SKM-1 treated with dmso at 0.1 percent for 144 hours (cell line): ENCODE measurements around the gene MXD4.
"Not testable (repeated sequence)": the region's sequence is repeated elsewhere in the genome, so short reads cannot be mapped to it uniquely, and the experiment has no call there.

ENCODE experiments used
- DNase-seq: peaks from one replicate; lab custom pipeline; 2025; ENCODE audit not compliant: unreplicated experiment; lab: John Stamatoyannopoulos, UW

Gene MXD4

DNA sequence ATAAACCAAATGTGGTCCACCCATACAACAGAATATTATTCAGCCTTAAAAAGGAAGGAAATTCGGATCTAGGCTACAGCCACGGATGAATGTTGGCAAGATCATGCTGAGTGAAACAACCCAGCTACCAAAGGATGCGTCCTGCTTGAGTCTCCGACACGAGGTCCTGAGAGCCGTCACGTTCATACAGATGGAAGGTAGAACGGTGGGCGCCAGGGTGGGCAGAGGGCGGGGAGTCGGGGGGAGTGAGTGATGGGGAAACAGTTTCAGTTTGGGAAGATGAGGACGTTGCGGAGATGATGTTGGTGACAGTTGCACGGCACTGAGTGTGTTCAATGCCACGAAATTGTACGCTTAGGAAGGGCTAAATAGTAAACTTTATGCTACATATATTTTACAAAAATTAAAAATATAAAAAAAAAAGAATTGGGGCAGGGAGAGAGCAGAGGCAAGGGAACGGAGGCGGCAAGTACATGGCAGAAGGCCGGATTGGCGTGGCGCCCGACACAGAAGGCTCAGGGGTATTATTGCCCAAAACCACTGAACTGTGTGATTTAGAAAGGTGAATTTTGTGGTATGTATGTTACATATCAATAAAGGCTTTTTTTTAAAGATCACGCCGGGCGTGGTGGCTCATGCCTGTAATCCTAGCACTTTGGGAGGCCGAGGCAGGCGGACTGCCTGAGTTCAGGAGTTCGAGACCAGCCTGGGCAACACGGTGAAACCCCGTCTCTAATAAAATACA is 14.8 kb upstream of the MXD4 start:
- no peak for DNase-seq

DNA sequence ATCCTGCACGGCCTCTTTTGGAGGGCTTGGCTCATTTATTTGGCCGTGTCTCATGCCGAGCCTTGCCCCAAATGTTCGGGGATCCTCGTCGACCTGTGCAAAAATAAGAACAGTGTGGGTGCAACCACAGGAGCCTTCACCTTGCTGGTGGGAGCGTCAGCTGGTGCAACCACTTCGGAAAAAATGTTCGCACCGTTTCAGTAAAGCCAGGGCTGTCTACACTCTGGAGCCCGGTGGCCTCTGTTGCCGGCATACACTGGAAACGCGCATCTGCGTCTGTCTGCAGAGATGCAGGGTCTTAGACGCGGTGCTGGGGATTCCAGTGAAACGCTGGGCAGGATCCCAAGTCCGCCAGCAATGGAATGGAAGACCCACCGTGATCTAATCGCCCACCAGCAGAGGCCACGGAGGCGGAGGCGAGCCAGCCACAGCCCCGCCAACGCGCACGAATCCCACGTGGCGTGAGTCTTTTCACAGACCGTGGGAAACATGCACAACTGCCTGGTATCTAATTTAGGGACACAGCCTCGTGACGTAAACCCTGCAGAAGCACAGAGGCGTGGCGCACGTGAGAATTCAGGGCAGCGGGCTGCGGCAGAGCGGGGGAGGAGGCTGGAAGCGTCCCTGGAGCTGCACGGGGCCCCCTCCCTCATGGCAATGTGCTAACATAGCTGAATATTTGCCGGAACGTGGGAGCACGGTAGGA is 13.8 kb upstream of the MXD4 start:
- DNase-seq = no peak

DNA sequence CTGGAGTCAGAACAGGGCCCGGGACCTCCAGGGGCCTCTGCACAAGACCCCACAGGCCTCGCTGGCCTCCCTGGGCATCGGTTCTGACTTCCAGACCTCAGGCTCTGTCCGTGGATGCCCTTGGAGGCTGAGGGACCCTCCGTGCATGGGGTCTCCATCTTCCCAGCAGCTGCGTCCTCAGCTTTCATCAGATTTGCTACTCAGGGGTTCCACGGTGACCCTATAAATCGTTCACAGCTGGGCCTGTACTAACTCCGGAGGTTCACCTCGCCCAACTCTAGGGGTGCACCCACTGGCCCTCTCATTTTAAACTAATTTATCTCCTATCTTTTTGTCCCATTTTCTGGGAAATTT is 13.1 kb upstream of the MXD4 start:
- DNase-seq = not testable (repeated sequence)

DNA sequence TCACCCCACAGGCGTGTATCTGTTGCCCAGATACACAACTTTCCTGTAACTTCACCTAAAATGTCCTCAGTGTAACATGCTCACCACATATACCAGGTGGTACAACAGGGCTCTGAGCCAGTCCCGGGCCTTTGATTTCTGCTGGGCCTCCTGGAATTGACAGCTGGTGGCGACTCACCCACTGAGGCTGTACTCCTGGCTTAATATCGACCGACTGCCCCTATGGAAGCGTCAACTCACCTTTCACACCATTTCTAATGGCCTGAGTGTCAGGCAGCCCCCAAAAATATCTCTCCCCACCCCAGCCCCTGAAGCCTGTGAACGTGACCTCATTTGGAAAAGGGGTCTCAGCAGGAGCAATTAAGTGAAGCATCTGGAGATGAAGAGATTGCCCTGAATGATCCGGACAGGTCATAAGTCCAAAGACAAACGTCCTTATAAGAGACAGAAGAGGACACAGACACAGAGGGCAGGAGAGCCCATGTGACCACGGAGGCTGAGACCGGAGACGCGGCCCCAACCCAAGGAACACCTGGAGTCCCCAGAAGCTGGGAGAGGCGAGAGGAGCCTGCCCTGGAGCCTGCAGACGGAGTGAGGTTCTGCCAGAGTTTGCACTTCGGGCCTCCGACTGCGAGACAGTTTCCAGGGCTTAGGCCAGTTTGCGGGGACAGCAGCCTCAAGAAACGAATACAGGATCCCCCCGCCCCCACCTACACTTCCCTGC is 12.6 kb upstream of the MXD4 start:
- DNase-seq = no peak

DNA sequence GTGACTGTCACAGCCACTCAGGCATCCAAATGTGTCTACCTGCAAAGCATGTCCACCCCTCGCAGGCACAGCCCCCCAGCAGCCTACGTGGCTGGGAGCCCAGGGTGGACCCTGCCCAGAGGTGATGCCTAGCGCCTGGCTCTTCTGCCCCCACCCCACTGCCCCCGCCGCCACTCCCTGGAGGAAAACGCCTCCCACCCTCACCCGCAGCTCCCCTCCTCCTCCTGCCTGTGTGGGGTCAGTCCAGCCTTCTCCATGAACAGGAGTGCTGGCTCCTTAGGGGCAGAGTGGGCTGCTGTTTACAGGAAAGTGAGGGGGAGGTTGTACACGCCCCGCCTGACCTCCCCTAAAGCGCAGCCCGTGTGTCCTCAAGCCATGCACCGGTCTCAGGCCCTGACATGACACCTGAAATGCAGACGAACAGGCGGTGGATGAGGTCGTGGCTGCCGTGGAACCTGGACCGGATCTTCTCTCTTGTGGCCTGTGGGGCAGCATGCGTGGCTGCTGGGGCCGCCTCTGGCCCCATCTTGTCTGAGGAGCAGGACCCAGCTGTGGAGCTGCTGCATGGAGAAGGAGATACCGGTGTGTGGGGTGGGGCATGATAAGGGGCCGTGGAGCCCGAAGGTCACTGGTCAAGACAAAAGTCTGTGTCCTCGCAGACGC is 11.9 kb upstream of the MXD4 start:
- DNase-seq = no peak

DNA sequence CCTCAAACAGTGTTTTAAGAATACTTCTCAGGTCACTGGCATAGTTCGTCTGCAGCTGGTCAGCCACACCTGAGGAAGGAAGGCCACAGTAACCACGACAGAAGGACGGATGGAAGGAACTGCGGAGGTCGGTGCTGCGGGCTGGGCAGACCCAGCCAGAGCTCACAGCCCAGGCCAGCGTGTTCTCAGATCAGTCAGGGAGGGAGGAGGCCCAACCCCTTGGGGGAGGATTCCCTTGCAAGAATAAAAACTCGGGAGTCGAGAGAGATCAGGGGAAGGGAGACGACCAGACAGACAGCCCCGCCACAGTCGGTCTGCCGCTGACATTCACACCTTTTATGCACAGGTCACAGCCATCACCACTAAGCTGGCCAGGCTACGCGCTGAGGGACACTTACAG is 11.3 kb upstream of the MXD4 start:
- no peak for DNase-seq

DNA sequence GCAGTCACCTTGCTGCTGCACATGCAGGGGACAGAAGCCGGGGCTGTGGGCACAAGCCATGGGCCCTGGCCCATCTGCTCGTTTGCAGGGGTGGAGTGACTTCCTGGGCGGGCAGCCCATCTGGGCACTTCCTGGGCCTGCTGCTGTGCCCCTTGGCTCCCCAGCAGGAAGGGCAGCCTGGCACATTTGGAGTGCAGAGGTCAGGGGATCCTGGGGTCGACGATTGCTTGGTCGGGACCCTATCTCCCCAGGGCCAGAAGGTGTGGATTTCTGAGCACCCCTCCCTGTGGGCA is 10.9 kb upstream of the MXD4 start:
- no peak for DNase-seq

DNA sequence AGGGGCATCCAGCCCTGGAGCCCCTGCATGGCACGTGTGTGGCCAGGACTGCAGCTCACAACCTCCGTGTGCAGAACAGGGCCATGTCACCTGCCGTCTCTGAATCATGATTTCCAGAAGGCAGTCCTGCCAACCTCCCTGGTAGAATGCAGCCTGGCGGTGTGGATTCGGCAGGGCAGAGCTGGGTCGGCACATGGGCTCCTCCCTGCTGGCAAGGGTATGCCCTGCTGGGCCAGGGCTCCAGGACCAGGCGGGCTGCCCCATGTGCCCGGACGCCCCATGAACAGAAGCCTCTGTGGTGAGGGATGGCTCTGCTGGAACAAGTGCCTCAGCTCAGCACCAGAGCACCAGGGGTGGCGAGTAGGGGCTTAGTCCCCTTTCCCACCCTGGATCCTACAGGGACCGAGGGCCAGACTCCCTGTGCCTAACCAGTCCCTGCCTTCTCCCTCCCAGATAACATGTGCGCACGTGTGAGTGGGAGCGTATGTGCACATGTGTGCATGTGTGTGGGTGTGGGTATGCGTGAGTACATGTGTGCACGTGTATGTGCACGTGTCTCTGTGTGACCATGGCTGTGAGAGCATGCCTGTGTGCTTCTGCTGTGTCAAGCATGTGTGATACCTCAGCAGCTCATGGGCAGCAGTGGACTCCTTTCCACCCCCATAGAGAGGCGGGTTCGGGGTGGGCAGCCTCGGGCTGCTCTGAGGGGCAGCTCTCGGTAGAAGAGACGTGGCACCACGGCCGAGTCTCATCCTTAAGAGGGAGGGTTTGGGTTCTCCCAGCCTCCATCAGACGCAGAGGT is 10.3 kb upstream of the MXD4 start:
- no peak for DNase-seq

DNA sequence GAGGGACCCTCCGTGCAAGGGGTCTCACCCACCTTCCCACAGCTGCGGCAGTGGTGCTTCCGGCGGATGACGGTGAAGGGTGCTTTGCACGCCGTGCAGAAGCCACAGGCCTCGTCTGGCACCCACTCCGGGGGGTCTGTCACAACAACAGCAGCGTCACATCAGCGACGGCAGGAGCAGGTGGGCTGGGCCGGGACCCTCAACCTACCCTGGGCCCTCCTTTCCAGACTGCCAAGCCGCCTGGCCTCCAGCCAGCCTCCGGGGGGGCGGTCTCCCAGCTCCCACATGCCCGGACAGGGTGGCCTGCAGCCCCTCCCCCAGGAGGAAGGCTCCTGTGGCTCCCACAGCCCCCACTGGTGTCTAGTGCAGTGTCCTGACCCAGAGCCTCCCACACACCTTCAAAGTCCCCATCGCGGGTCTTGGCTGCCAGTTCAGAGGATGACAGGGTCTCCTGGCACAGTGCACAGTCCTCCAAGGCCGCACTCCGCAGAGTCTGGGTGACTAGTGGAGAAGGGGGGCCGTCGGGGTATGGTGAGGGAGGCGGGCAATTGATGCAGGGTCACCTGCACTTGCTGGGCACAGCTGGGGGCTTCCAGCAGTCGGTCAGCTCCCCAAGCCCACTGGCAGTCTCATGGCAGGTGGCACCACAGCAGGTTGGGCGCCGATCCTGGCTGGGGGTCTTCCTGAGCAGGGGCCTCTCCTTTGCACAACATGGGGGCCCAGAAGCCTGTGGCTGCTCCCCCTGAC is 9.5 kb upstream of the MXD4 start:
- DNase-seq = no peak

DNA sequence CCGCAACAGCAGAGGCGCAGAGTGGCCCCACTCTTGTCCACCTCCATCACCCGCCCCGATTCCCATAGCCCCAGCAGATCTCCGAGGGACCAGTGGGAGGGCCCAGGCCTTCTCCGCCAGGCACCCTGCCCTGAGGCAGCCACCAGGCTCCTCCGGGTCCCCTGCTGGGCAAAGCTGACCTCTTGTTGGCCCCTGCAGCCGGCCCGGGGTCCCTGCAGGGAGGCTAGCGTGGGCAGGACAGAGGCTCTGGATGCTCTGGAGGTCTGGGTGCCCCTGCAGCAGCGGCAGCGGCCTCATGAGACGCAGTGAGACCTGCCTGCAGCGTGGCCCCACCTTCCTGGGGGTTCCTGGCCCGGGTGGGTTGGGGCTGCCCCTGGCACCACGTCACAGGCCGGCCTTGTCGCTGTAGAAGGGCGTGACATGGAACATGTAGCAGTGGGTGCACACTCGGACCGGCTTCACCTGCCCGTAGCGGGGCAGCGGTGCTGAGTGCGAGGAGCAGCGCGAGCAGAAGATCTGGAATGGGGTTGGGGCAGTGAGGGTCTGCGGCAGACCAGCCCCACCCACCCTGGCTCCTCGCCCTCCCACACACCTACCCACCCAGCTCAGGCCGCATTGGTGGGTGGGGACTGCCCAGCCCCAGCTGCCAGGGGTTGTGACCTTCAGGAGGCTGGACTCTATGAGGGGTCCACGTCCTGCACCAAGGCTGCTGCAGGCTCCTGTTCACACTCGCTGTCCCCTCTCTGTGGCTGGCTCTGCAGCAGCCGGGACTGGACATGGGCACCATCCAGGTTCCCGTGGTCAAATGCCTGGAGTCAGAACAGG is 8.6 kb upstream of the MXD4 start:
- no peak for DNase-seq

DNA sequence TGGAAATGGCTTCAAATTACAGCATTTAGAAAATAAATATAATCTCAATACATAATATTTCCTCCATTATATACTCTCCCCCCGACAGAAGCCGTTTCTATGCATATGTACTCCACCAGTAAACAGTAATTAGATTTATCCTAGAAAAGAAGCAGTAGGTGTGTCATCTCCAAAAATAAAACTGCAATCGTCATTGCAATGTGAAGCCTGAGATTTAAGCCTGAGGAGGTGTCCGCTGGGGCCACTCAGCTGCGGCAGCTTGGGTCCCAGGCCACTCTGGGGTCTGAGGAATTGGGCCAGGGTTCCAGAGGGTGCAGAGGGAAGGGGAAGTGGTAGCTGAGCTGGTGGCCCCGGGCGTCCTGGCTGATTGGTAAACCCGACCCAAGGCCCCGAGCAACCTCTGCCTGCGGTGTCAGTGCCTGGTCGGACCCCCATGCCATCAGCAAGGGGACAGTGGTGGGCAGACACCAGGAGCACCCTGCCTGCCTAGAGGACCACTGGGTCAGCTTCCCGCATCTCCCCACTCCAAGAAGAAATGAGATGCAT is 7.8 kb upstream of the MXD4 start:
- no peak for DNase-seq

DNA sequence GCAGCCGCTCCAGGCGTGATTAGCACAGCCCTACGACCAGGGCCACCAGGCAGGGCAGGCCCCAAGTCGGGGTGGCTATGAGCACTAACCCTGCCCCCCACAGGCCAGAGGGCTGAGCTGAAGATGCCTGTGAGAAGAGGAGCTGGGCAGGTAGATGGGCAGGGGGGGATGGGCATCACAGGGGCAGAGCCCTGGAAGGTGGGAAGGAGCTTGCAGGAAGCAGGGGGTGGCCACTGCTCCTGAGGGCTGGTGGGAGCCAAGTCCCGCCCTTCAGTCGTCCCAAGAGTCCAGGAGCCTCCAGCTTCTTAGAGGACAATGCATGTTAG is 7.3 kb upstream of the MXD4 start:
- no peak for DNase-seq

DNA sequence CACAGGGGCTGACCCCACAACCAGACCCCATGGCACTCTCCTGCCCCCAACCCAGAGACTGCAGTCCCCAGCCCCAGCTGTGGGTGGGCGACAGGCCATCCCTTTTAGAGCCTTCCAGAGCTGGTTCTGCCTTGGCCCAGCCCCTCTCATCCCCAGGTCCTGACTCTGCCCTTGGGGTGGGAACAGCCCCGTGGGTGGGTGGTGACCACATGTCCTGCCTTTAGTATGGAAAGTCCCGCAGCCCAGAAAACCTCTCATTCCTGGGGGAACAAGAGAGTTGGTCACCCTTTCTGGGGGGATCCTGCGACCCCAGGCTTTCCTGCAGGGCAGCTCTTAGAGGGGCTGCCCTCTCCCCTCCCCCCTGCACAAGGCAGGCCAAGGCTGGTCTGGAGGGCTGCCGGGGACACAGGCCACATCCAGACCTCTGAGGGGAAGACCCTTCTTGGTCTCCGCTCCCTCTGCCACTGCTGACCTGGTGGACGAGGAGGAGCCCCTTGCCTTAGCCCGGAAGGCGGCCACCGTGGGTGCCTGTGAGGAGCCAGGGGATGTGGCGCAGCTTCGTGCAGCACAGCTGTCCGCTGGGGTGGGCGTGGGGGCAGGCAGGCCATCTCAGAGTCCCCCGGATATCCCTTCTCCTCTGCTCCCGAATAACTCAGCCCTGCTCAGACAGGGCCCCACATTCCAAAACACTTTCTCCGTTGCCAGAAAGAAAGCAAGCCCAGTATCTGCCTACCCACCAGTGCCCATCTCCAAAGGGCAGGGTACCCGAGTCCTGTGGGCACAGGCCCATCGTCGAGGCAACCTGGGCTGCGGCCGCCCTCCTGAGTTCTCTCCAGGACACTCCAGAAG is 6.7 kb upstream of the MXD4 start:
- no peak for DNase-seq

DNA sequence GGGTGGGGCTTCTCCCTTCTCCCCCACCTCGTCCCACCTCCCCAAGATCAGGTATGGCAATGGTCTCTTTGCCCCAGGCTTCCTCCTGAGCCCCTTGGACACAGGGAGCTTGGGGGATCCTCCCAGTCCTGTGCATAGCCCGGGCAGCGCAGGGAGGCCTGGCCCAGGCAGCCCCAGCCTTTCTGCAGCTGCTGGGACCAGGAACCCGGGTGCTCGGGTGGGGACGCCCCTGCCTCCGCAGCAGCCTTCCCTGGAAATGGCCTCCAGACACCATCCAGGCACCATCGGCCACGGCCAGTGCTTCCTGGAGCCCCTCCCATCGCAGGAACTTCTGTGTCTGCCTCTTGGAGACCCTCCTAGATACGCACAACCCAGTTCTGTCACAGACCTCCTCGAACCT is 5.9 kb upstream of the MXD4 start:
- no peak for DNase-seq

DNA sequence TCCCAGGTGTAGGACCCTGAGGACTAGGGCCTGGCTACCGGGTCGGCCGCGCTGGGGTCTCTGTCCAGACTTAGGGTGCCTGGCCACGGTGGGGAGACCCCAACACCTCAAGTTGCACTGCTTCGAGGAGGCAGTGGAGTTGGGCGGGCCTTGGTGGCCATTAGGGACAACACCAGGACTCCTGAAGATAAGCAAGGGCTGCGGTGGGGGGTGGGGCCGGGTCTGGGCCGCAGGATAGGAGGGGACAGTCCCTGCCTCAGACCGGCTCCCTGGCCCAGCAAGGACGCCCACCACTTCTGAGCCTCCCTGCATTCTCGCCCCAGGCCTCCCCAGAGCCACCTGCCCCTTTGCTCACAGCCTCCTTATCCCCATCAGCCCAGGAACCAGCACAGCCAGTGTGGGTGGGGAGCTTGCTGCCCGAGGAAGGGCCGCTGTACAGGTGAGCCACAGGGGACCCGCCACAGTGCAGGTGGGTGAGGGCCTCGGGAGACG is 5.5 kb upstream of the MXD4 start:
- no peak for DNase-seq

DNA sequence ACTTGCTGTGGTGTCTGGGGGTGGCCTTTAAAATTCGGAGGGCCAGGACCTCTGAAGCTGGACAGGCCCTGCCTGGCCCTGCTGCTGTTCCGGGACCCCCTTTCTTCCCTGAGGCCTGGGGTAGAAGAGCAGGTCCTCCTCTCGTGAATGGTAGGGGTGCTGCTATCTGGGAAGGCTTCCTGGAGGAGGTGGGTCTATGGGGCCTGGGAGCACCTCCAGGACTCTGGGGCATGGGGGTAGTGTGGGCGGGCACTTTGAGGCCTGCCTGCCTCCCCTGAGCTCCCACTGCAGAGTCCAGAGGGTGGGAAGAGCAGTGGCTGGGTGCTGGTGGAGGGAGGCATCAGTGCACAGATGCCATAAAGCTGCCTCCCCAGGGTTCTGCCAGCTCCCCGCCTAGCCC is 4.9 kb upstream of the MXD4 start:
- DNase-seq = no peak

DNA sequence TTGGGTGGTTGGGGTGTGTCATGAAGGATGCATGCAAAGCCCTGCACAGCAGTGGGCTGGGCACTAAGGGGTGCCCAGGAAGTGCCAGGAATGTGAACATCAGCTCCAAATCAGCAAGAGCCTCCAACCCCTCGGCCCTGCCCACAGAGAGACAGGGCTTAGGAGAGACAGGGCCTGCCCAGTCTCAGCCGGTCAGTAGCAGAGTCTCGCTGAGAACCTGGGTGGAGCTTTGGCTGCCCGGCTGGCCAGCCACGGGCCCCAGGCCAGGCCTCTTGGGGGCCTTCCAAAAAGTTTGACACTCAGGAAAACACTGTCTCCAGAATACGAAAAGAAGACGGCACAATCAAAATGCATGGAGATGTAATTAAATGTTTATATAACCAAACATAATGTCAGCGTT is 4.3 kb upstream of the MXD4 start:
- no peak for DNase-seq
